Endothelial cell of umbilical vein (primary cell): ENCODE results near the gene RNF213.

Source experiments
- CTCF ChIP-seq, 2 donors: IDR thresholded peaks; 1 replicate in 1 of 2; 2 replicates in 1 of 2; pipeline ENCODE4 v1.5.1; 2011; ENCODE audit warnings: low read length in 2 of 2, mild to moderate bottlenecking in 2 of 2, moderate library complexity in 2 of 2, control low read depth in 1 of 2, inconsistent platforms in 1 of 2, low read depth in 1 of 2; ENCODE audit not compliant: insufficient read depth in 1 of 2; ENCODE audit errors: extremely low read depth in 1 of 2
- EZH2 ChIP-seq: IDR thresholded peaks from 2 replicates; pipeline ENCODE4 v1.6.1; 2012; ENCODE audit warnings: borderline replicate concordance, low read depth, mild to moderate bottlenecking, moderate library complexity, low read length, inconsistent platforms; ENCODE audit not compliant: severe bottlenecking
- JUN ChIP-seq: IDR thresholded peaks from 2 replicates; pipeline ENCODE4 v1.6.1; 2011; ENCODE audit warnings: borderline replicate concordance, low read depth; ENCODE audit not compliant: insufficient read length, insufficient read depth
- MYC ChIP-seq: IDR thresholded peaks from one replicate; pipeline ENCODE4 v1.6.1; 2011; ENCODE audit warnings: mild to moderate bottlenecking, low read depth, low read length
- POLR2A ChIP-seq: IDR thresholded peaks from 2 replicates; pipeline ENCODE4 v1.6.1; 2012; ENCODE audit warnings: low read depth, mild to moderate bottlenecking, control low read depth, low read length
- POLR2AphosphoS5 ChIP-seq: IDR thresholded peaks from 2 replicates; pipeline ENCODE4 v1.6.1; 2012; ENCODE audit warnings: low read depth, mild to moderate bottlenecking, control low read depth, low read length, moderate library complexity; ENCODE audit not compliant: insufficient read depth
- TF ChIP-seq, protein P1 (sequence below): IDR thresholded peaks from 2 replicates; pipeline ENCODE4 v1.6.1; 2011; ENCODE audit not compliant: insufficient read depth, insufficient read length

DNA sequence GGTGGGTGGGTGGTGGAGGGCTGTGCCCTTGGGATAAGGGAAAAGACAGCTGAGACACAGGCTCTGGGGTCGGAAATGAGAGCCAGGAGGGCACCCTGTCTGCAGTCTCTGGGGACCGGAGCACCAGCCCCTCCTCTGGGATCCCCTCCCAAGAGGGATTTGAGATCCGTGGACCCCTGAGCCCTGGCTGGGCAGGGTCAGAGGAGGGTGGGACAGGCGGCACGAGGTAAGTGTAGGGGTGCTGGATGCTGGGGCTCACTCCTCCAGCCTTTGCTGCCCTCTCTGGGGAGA lies 40.9 kb upstream of the RNF213 start:
- TF ChIP-seq CTCF (IDR thresholded peaks at IDR 0.05; ENCODE audit: extremely low read depth in 1 of 2, insufficient read depth in 1 of 2, low read depth in 1 of 2, low read length in 2 of 2) (no peak), POLR2AphosphoS5 (no peak), EZH2 (no peak), POLR2A (no peak), MYC (no peak), JUN (no peak)
- TF ChIP-seq, protein P1, sequence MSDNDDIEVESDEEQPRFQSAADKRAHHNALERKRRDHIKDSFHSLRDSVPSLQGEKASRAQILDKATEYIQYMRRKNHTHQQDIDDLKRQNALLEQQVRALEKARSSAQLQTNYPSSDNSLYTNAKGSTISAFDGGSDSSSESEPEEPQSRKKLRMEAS, result no peak
